Astrocyte of the spinal cord (primary cell): ENCODE data around the gene ZNF77.
"Not testable (repeated sequence)": the region's sequence is repeated elsewhere in the genome, so short reads cannot be mapped to it uniquely, and the experiment has no call there.

ENCODE experiments used
- DNase-seq: peaks from one replicate; pipeline ENCODE4 v3.0.0; 2011; ENCODE audit warnings: low read depth, low spot score
- H3K4me3 ChIP-seq: 2 replicates; pipeline ENCODE4 v1.5.1; 2011; ENCODE audit warnings: low read depth, mild to moderate bottlenecking, low read length, moderate library complexity
- CTCF ChIP-seq: IDR thresholded peaks from 2 replicates; pipeline ENCODE4 v1.5.1; 2012; ENCODE audit warnings: low read depth, mild to moderate bottlenecking, low read length, inconsistent platforms
- in situ Hi-C: cut with HindIII; loops from 2 replicates; pipeline ENCODE4 v1.10.0; 2017; ENCODE audit warnings: low sequenced_read_pairs

Gene ZNF77

GRCh38 chr19:2902590-2903218 is 42.1 kb downstream of the ZNF77 start:
- H3K4me3 ChIP-seq = no peak overlapping the region
- no peak for DNase-seq
- TF ChIP-seq CTCF = no peak
- in situ Hi-C loops = no loop called here

- DNase-seq = peak; percentile 99
- in situ Hi-C loops = no loop called here
- no peak for TF ChIP-seq CTCF
- H3K4me3 ChIP-seq = peak within 1 kb of the TSS; percentile 91
Measured at GRCh38 chr19:2900296-2901252, 44.2 kb downstream of the ZNF77 start, which contains the start of gene ZNF57. Gene ZNF57 (plus strand): TSS chr19:2900928. CDS start chr19:2901046, 118 bp downstream.

DNA sequence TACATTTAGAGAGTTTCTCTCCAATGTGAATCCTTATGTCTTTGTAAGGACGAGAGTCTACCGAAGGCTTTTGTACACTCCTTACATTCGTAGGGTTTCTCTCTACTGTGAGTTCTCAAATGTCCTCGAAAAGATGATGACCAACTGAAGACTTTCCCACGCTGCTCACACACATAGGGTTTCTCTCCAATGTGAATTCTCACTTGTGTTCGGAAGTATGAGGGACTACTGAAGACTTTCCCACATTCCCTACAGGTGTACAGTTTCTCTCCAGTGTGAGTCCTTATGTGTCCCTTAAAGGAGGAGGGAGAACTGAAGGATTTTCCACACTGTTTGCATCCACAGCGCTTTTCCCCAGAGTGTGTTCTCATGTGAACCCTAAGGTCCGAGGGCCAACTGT is 48.1 kb downstream of the ZNF77 start:
- no peak for TF ChIP-seq CTCF
- no peak for DNase-seq
- H3K4me3 ChIP-seq = no peak overlapping the region
- in situ Hi-C loops = no loop called here

- in situ Hi-C loops, H3K4me3 ChIP-seq, DNase-seq: not testable (repeated sequence)
Measured at GRCh38 chr19:2890531-2890930, 54.2 kb downstream of the ZNF77 start.

DNA sequence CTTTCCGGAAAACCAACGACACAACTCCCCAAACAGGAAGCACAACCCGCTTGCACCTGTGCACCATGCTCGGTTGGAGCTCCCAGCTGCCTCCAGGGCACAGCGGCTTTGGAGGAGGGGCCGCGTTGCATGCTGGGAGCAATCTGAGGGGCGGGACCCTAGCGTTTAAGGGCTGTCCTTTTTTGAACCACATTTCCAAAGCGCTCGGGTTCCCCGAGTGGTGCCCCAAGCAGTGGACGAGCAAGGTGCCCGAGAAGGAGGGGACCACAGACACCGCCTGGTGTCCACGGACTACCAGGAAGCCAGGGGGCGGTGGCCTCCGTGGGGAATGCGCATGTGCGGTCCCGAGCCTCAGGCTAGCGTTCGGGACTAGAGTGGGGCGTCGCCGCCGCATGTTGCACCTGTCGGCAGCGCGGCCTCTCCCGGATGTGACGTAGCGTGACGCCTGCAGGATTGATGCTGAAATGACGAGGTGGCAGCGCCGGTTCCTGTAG is 56.0 kb downstream of the ZNF77 start:
- in situ Hi-C loops = no loop called here
- H3K4me3 ChIP-seq = no peak overlapping the region
- DNase-seq = no peak
- no peak for TF ChIP-seq CTCF

DNA sequence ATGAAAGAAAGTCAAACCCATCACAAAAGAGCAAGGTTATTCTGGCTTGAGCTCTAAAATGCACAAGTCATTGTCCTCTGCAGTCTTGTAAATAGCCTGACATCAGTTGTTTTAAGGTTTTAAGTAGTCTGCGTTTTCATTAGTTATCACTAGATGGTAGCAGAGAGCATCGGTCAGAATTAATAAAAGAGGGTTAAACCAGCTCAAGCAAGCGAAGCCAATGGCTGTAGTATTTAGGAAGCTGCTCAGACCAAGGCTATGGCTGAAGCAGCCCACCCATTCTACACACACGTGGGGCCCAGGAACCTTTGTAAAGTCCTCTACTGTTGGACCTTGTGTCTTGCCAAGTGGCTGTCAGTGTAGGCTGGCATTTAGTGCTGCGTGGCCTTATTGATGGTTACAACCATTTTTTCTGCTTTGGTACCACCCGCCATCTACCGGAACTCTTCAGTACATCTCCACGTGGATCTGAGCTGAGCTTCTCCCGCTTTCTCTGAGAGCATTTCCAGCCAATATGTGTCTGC is 57.3 kb downstream of the ZNF77 start:
- in situ Hi-C loops = no loop called here
- TF ChIP-seq CTCF = peak; percentile 66
- H3K4me3 ChIP-seq = no peak overlapping the region
- peak; percentile 69 for DNase-seq
